HEK293T (cell line): ENCODE measurements around the gene TBC1D22B.
"Not testable (repeated sequence)": the region's sequence is repeated elsewhere in the genome, so short reads cannot be mapped to it uniquely, and the experiment has no call there.

Experiments used
- CTCF ChIA-PET: fragments of 350-600 bp; formaldehyde crosslinking; extraction: SDS; loops from one replicate; lab custom pipeline; 2021; ENCODE audit warnings: antibody characterized with exemption, inconsistent platforms; lab: Yijun Ruan, JAX
- POLR2A ChIA-PET: fragments of 350-600 bp; formaldehyde crosslinking; extraction: SDS; loops from one replicate; lab custom pipeline; 2020; ENCODE audit warnings: antibody characterized with exemption, inconsistent platforms; lab: Yijun Ruan, JAX
- DNase-seq: peaks from one replicate; pipeline ENCODE4 v3.0.0; 2012; ENCODE audit warnings: mixed read lengths; ENCODE audit errors: extremely low spot score
- ARNT ChIP-seq: fragments of 450-650 bp; IDR thresholded peaks from 2 replicates; pipeline ENCODE4 v1.6.1; 2017; ENCODE audit warnings: mild to moderate bottlenecking
- BHLHE40 ChIP-seq: fragments of 450-650 bp; IDR thresholded peaks from 2 replicates; pipeline ENCODE4 v1.6.1; 2016; ENCODE audit warnings: mild to moderate bottlenecking, moderate library complexity, borderline replicate concordance
- CTBP1 ChIP-seq: fragments of 450-650 bp; IDR thresholded peaks from 2 replicates; pipeline ENCODE4 v1.6.1; 2016; ENCODE audit warnings: borderline replicate concordance
- ELF4 ChIP-seq: fragments of 450-650 bp; IDR thresholded peaks from 2 replicates; pipeline ENCODE4 v1.6.1; 2017; ENCODE audit warnings: antibody characterized with exemption
- FOXA1 ChIP-seq: fragments of 450-650 bp; IDR thresholded peaks from 2 replicates; pipeline ENCODE4 v1.6.1; 2016; ENCODE audit warnings: mild to moderate bottlenecking
- FOXK2 ChIP-seq: fragments of 450-650 bp; IDR thresholded peaks from 2 replicates; pipeline ENCODE4 v1.6.1; 2016; ENCODE audit warnings: mild to moderate bottlenecking
- FOXM1 ChIP-seq: fragments of 450-650 bp; IDR thresholded peaks from 2 replicates; pipeline ENCODE4 v1.6.1; 2017; ENCODE audit warnings: mild to moderate bottlenecking, borderline replicate concordance
- HDGF ChIP-seq: fragments of 450-650 bp; IDR thresholded peaks from 2 replicates; pipeline ENCODE4 v1.6.1; 2017; ENCODE audit warnings: antibody characterized with exemption, borderline replicate concordance
- L3MBTL2 ChIP-seq: fragments of 450-650 bp; conservative IDR thresholded peaks from 2 replicates; pipeline ENCODE4 v1.6.1; 2016; ENCODE audit warnings: mild to moderate bottlenecking
- LEF1 ChIP-seq: fragments of 450-650 bp; IDR thresholded peaks from 2 replicates; pipeline ENCODE4 v1.6.1; 2017; ENCODE audit warnings: mild to moderate bottlenecking, borderline replicate concordance
- NFRKB ChIP-seq: fragments of 450-650 bp; IDR thresholded peaks from 2 replicates; pipeline ENCODE4 v1.6.1; 2016; ENCODE audit warnings: mild to moderate bottlenecking, moderate library complexity
- SP1 ChIP-seq: fragments of 450-650 bp; IDR thresholded peaks from 2 replicates; pipeline ENCODE4 v1.6.1; 2017
- SUZ12 ChIP-seq: fragments of 450-650 bp; IDR thresholded peaks from 2 replicates; pipeline ENCODE4 v1.6.1; 2016; ENCODE audit warnings: mild to moderate bottlenecking
- TARDBP ChIP-seq: fragments of 450-650 bp; IDR thresholded peaks from 2 replicates; pipeline ENCODE4 v1.6.1; 2016
- ZNF384 ChIP-seq: fragments of 450-650 bp; IDR thresholded peaks from 2 replicates; pipeline ENCODE4 v1.6.1; 2016
- TF ChIP-seq, protein P1 (sequence below): fragments of 450-650 bp; IDR thresholded peaks from 2 replicates; pipeline ENCODE4 v1.6.1; 2016

The TBC1D22B gene

DNA sequence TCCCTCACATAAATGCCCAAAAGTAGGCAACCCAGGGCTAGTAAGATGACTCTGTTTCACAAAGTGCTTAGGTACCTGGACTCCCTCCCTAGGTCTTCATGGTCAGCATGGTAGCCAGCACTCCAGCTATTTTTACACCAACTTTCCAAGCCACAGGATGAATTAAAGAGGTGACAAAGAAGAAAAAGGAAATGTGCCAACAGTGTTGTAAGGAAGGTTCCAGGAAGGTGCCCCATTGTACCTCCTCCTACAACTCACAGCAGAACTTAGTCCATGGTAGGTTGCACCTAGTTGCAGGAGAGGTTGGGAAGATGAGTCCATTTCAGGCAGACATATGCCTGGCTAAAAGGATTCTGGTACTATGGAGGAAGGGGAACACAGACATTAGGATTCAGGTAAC lies 76.5 kb downstream of the TBC1D22B start:
- POLR2A ChIA-PET = no interaction called here
- DNase-seq = no peak
- CTCF ChIA-PET = no interaction called here
- TF ChIP-seq, protein P1, sequence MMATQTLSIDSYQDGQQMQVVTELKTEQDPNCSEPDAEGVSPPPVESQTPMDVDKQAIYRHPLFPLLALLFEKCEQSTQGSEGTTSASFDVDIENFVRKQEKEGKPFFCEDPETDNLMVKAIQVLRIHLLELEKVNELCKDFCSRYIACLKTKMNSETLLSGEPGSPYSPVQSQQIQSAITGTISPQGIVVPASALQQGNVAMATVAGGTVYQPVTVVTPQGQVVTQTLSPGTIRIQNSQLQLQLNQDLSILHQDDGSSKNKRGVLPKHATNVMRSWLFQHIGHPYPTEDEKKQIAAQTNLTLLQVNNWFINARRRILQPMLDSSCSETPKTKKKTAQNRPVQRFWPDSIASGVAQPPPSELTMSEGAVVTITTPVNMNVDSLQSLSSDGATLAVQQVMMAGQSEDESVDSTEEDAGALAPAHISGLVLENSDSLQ = no peak
- TF ChIP-seq ZNF384 (no peak), SUZ12 (no peak), L3MBTL2 (no peak), FOXK2 (no peak), NFRKB (no peak), BHLHE40 (no peak), FOXM1 (no peak), LEF1 (no peak), ARNT (no peak), SP1 (no peak), ELF4 (no peak), CTBP1 (no peak), FOXA1 (no peak), HDGF (no peak), TARDBP (no peak)

GRCh38 chr6:37338317-37338716 lies 80.7 kb downstream of the TBC1D22B start:
- CTCF ChIA-PET, POLR2A ChIA-PET, DNase-seq: not testable (repeated sequence)

- CTCF ChIA-PET = no interaction called here
- DNase-seq = no peak
- POLR2A ChIA-PET = no interaction called here
- no peak for TF ChIP-seq FOXA1
- no peak for TF ChIP-seq CTBP1
- TF ChIP-seq HDGF = no peak
- no peak for TF ChIP-seq TARDBP
- TF ChIP-seq BHLHE40 = no peak
- no peak for TF ChIP-seq FOXM1
- TF ChIP-seq, protein P1 = no peak
- TF ChIP-seq LEF1 = no peak
- no peak for TF ChIP-seq ARNT
- TF ChIP-seq SP1 = no peak
- TF ChIP-seq L3MBTL2 = no peak
- no peak for TF ChIP-seq ELF4
- no peak for TF ChIP-seq SUZ12
- TF ChIP-seq NFRKB = no peak
- TF ChIP-seq ZNF384 = no peak
Measured at GRCh38 chr6:37338745-37339255, 81.2 kb downstream of the TBC1D22B start.

DNA sequence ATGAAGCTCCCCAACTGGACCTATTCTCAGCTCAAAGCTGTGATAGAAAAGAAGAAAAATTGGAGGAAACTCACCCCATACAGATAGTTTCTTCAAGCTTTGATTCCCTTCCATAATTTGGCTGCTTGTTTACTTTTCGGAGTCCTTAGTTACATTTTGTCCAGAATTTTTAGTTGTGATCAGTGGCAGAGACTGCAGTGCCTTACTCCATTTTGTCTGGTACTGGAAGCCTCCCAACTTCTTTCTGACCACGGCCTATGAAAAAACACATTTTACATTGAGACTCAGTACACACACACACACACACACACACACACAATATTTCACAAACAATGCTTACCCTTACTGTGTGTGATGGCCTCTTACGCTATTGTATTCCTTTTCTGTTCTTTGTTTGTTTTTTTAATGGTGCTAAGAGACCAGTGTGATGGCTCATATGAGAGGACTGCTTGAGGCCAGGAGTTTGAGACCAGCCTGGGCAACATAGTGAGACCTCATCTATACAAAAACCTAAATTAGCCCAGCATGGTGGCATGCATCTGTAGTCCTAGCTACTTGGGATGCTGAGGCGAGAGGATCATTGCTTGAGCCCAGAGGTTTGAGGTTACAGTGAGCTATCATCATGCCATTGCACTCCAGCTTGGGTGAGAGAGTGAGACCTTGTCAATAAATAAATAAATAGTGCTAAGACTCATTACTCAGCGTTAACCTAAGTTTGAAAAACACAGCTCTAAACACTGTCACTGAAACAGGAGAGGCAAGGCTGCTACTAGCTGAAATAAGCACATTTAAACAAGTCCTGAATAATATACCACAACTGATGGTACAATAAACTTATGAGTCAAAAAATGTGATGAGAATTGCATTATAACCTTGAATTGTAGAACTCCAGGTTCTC lies 82.4 kb downstream of the TBC1D22B start:
- CTCF ChIA-PET = interaction anchor here (0.7 kb wide), 1 partner anchor 93 kb away, joined by 4 read pairs; the partner anchor contains the start of gene CMTR1
- POLR2A ChIA-PET = no interaction called here
- TF ChIP-seq, protein P1 = no peak
- TF ChIP-seq FOXA1 (no peak), BHLHE40 (no peak), SUZ12 (no peak), CTBP1 (no peak), LEF1 (no peak), TARDBP (no peak)
- no peak for DNase-seq

DNA sequence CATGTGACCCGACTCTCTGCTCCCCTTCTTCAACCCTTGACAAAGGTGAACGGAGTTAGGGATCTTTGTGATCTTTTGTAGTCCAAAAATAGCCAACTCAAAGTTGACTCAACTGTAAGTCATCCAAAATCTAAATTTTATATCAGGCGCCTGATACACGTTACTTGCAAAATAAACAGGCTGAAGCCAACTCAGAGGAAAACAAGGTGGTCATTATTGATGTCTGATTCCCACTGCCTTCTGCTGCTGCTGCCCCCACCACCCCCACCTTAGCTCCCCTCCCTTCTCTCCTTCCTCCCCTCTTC lies 83.0 kb downstream of the TBC1D22B start:
- POLR2A ChIA-PET = no interaction called here
- TF ChIP-seq ZNF384 (no peak), ARNT (no peak), FOXK2 (no peak), SUZ12 (no peak), FOXM1 (no peak), BHLHE40 (no peak), NFRKB (no peak), FOXA1 (no peak), HDGF (no peak), SP1 (no peak), L3MBTL2 (no peak), LEF1 (no peak), TARDBP (no peak), ELF4 (no peak), CTBP1 (no peak)
- TF ChIP-seq, protein P1 = no peak
- no peak for DNase-seq
- CTCF ChIA-PET = no interaction called here
